HL-60 (cell line): Measurements from ENCODE around the gene FCRL3.

Source experiments
- GABPA ChIP-seq: IDR thresholded peaks from 2 replicates; pipeline ENCODE4 v1.6.1; 2012; ENCODE audit warnings: low read depth
- POLR2AphosphoS5 ChIP-seq: IDR thresholded peaks from 2 replicates; pipeline ENCODE4 v1.6.1; 2012; ENCODE audit warnings: low read depth
- SPI1 ChIP-seq: IDR thresholded peaks from 2 replicates; pipeline ENCODE4 v1.6.1; 2012; ENCODE audit warnings: low read depth, mild to moderate bottlenecking, borderline replicate concordance
- TF ChIP-seq, protein P1 (sequence below): IDR thresholded peaks from one replicate; pipeline ENCODE4 v1.5.1; 2011; ENCODE audit warnings: low read length, control low read depth, inconsistent platforms; ENCODE audit not compliant: insufficient read depth
- TF ChIP-seq, protein P2 (sequence below): IDR thresholded peaks from 2 replicates; pipeline ENCODE4 v1.6.1; 2012; ENCODE audit warnings: low read depth; ENCODE audit not compliant: insufficient replicate concordance

DNA sequence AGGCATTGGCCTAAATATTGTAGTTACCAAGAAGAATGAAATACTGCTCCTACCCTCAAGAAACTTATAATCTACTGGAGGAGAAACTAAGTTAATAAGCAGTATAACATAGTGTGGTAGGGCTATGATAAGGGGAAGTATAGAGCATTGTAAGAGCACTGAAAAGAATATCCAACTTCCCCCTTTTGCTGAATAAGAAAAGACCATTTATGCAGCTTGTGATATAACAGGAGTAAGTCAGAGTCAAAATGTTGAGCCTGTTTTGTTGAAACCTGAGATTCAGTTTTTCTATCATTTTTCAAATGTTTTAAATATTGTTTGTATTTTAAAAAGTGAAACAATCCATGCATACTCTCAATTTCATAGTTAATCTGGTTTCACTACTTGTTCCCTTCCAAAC is 54.4 kb downstream of the FCRL3 start:
- TF ChIP-seq, protein P1, sequence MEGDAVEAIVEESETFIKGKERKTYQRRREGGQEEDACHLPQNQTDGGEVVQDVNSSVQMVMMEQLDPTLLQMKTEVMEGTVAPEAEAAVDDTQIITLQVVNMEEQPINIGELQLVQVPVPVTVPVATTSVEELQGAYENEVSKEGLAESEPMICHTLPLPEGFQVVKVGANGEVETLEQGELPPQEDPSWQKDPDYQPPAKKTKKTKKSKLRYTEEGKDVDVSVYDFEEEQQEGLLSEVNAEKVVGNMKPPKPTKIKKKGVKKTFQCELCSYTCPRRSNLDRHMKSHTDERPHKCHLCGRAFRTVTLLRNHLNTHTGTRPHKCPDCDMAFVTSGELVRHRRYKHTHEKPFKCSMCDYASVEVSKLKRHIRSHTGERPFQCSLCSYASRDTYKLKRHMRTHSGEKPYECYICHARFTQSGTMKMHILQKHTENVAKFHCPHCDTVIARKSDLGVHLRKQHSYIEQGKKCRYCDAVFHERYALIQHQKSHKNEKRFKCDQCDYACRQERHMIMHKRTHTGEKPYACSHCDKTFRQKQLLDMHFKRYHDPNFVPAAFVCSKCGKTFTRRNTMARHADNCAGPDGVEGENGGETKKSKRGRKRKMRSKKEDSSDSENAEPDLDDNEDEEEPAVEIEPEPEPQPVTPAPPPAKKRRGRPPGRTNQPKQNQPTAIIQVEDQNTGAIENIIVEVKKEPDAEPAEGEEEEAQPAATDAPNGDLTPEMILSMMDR: no peak
- no peak for TF ChIP-seq POLR2AphosphoS5
- TF ChIP-seq GABPA: no peak
- TF ChIP-seq, protein P2, sequence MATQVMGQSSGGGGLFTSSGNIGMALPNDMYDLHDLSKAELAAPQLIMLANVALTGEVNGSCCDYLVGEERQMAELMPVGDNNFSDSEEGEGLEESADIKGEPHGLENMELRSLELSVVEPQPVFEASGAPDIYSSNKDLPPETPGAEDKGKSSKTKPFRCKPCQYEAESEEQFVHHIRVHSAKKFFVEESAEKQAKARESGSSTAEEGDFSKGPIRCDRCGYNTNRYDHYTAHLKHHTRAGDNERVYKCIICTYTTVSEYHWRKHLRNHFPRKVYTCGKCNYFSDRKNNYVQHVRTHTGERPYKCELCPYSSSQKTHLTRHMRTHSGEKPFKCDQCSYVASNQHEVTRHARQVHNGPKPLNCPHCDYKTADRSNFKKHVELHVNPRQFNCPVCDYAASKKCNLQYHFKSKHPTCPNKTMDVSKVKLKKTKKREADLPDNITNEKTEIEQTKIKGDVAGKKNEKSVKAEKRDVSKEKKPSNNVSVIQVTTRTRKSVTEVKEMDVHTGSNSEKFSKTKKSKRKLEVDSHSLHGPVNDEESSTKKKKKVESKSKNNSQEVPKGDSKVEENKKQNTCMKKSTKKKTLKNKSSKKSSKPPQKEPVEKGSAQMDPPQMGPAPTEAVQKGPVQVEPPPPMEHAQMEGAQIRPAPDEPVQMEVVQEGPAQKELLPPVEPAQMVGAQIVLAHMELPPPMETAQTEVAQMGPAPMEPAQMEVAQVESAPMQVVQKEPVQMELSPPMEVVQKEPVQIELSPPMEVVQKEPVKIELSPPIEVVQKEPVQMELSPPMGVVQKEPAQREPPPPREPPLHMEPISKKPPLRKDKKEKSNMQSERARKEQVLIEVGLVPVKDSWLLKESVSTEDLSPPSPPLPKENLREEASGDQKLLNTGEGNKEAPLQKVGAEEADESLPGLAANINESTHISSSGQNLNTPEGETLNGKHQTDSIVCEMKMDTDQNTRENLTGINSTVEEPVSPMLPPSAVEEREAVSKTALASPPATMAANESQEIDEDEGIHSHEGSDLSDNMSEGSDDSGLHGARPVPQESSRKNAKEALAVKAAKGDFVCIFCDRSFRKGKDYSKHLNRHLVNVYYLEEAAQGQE: no peak
- peak; percentile 59; the same call in 1 of the 2 replicates for TF ChIP-seq SPI1
